GM10266 (cell line): Measurements from ENCODE around the gene PCBP2.
"Not testable (repeated sequence)": the region's sequence is repeated elsewhere in the genome, so short reads cannot be mapped to it uniquely, and the experiment has no call there.

Experiments
- DNase-seq: peaks from one replicate; pipeline ENCODE4 v3.0.0; 2012; ENCODE audit errors: extremely low spot score
- TF ChIP-seq, protein P1 (sequence below): IDR thresholded peaks from 2 replicates; pipeline ENCODE4 v1.5.1; 2012; ENCODE audit warnings: mild to moderate bottlenecking, low read depth; ENCODE audit not compliant: control insufficient read depth, insufficient read depth; ENCODE audit errors: missing control alignments

PCBP2 gene

DNA sequence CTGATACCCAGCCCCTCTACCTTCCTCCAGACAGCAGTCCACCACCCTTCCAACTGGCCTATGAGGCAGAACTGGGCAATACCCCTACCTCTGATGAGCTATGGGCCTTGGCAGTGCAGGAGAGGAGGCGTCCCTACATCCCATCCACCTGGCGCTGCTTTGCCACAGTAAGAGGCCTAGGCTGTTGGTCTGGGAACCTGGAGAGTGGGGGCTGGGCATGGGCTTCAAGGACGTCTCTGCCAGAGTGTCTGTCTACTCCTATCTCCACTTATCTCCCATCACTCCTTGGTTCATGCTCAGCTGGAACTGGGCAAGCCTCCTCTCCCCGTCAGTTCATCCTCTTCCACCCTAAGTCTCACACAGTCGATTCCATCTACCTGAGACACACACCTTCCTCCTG, 21.8 kb upstream of the PCBP2 start:
- no peak for DNase-seq
- TF ChIP-seq, protein P1, sequence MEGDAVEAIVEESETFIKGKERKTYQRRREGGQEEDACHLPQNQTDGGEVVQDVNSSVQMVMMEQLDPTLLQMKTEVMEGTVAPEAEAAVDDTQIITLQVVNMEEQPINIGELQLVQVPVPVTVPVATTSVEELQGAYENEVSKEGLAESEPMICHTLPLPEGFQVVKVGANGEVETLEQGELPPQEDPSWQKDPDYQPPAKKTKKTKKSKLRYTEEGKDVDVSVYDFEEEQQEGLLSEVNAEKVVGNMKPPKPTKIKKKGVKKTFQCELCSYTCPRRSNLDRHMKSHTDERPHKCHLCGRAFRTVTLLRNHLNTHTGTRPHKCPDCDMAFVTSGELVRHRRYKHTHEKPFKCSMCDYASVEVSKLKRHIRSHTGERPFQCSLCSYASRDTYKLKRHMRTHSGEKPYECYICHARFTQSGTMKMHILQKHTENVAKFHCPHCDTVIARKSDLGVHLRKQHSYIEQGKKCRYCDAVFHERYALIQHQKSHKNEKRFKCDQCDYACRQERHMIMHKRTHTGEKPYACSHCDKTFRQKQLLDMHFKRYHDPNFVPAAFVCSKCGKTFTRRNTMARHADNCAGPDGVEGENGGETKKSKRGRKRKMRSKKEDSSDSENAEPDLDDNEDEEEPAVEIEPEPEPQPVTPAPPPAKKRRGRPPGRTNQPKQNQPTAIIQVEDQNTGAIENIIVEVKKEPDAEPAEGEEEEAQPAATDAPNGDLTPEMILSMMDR = no peak

DNA sequence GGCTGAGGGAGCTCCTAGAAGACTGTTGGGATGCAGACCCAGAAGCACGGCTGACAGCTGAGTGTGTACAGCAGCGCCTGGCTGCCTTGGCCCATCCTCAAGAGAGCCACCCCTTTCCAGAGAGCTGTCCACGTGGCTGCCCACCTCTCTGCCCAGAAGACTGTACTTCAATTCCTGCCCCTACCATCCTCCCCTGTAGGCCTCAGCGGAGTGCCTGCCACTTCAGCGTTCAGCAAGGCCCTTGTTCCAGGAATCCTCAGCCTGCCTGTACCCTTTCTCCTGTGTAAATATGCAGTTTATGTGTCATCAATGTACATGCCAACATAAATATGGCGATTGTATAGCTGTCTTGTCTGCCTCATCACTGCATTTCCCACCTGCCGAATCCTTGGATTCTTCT, 20.7 kb upstream of the PCBP2 start:
- TF ChIP-seq, protein P1 = no peak
- no peak for DNase-seq

DNA sequence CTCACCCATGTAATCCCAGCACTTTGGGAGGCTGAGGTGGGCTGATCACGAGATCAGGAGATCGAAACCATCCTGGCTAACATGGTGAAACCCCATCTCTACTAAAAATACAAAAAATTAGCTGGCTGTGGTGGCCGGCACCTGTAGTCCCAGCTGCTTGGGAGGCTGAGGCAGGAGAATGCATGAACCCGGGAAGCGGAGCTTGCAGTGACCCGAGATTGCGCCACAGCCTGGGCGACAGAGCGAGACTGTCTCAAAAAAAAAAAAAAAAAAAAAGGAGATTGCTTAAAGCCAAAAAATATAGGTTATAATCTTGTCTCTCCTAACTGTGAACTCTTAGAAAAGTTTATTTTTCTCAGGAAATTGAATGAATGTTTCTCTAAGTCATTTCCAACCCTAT, 16.6 kb upstream of the PCBP2 start:
- DNase-seq = not testable (repeated sequence)

DNA sequence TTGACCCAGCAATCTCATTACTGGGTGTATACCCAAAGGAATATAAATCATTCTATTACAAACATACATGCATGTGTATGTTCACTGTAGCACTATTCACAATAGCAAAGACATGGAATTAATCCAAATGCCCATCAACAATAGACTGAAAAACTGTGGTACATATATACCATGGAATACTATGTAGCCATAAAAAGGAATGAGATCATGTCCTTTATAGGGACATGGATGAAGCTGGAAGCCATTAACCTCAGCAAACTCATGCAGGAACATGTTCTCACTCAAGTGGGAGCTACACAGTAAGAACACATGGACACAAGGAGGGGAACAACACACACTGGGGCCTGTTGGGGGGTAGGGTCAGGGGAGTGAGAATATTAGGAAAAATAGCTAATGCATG, 12.3 kb upstream of the PCBP2 start:
- DNase-seq = not testable (repeated sequence)

DNA sequence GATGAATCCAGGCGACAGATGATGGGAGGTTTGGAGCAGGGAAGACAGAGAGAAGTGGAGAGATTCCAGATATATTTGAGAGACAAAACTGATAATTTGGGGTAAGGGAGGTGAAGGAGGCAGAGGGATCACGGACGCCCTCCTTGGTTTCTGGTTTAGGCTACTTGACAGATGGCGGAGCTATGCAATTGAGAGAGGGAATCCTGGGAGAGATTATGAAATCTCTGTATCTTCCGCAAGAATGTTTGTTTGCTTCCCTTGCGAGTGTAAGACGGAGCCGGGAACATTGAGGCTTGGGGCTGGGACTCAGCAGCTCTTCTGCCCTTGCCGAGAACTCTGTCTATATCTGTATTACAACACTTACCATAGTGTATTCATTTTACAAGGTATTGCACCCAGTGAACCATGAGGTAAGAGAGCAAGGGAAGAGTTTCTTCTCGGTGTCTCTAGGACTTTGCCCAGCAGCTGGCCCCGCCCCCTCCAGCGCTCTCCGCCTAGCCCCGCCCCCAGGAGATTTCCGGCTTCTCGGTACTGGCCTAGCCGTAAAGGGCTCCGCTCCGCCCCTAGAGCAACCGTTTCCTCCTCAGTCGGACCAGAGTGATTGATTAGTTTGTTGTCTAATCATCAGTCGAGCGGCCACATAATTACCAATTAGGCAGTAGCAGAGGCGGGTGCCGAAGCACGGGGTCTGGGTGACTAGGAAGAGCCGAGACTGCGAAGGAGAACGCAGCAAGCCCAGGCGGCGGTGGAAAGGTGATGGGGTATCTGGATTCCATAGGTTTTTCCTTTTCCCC, 10.7 kb upstream of the PCBP2 start, which contains the start of gene PRR13:
Gene PRR13, plus strand, starts transcription at position 695 of the 794 bp plus-strand sequence. CDS start 981 bp downstream, outside the sequence.
- peak; percentile 98 for DNase-seq
- TF ChIP-seq, protein P1 = no peak

DNA sequence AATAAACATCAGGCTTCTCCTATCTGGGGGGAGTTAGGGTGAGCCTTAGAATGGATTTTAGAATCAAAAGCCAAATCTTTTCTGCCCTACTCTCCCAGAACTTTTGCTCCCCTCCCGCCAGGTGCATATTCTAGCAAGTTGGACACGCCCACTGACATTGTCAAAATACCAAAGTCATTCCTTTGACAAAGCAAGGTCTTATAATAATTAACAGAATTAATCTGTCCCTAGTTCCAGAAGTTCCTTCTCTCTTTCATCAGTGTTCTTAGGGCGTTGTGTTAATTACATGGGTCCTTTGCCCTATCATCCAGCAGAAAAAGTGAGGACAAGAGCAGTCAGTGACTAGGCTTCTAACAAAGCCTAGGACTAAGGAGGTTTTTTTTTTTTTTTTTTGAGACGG, 7.9 kb upstream of the PCBP2 start:
- no peak for DNase-seq
- TF ChIP-seq, protein P1 = no peak

DNA sequence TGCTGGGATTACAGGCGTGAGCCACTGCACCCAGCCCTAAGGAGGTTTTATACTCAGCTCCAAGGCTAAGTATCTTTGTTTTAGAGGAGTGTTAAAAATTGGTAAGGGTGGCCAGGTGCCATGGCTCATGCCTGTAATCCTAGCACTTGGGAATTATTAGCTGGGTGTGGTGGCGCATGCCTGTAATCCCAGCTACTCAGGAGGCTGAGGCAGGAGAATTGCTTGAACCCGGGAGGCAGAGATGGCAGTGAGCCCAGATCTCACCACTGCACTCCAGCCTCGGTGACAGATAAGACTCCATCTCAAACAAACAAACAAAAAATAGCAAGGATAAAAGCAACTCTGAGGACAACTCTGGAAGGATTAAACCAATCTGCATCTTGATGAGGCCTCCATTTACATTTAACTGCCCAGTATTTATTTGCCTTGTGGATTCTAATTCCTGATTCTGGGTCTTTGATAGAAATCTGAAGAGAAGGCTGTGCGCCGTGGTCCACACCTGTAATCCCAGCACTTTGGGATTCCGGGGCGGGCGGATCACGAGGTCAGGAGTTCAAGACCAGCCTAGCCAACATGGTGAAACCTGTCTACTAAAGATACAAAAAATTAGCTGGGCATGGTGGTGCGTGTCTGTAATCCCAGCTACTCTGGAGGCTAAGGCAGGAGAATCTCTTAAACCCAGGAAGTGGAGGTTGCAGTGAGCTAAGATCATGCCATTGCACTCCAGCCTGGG, 7.1 kb upstream of the PCBP2 start:
- DNase-seq = not testable (repeated sequence)

DNA sequence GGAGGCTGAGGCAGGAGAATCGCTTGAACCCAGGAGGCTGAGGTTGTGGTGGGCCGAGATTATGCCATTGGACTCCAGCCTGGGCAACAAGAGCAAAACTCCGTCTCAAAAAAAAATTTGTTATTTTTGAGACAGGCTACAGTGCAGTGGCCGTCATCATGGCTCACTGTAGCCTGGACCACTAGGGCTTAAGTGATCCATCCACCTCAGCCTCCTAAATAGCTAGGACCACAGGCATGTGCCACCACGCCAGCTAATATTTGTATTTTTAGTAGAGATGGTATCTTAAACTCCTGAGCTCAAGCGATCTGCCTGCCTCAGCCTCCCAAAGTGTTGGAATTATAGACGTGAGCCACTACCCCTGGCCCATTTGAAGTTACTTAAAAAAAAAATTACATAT, 966 bp upstream of the PCBP2 start:
- TF ChIP-seq, protein P1 = no peak
- no peak for DNase-seq
